ENCODE measurements around the gene SLC1A2. TPM values are rescaled to one million over a fixed set of nuclear protein-coding genes. Genes with fewer than 3 reads are reported as not detected.

SLC1A2 gene
- total RNA-seq, 4 donors from 2014 or later, result 0.84 to 2.1 (median 1.2) TPM

DNA sequence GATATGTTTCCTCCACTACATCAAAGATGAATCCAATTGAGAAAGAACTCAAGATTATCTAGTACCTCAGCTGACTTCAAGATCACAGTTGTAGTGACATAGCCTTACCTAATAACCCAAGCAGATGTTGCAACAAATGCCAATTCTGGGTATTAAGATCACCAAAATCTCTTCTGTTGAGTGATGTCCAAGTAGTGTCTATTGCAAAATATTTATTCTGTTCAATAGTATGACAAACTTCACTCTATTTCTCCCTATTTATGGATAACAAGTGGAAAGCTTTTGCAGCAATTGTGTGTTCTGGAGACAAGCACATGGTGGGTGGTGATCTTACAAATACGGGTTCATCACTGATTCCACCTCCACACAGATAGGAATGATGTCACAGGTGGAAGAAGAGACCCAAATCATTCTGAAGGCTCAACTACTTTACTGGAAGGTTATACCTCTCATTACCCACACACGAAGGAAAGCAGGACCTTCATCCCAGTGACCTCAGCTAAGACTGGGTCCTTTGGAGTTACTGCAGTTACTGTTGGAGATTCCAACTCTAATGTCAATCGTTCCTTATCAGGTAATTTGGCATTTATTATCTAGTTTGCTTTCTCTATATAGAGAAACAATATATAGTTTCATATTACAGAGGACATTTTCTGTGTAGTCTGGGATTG, 208.3 kb downstream of the SLC1A2 start:
- no peak overlapping the region for H3K4me3 ChIP-seq (ENCODE audit: low read depth, poor library complexity, severe bottlenecking)
- no peak for DNase-seq (ENCODE audit: low spot score in 2 of 2)
- 88 to 90% methylated on average over 3 of the region's 3 CpGs for WGBS, 2 donors
- TF ChIP-seq POLR2A (IDR thresholded peaks at IDR 0.05), result no peak
- TF ChIP-seq, protein P1, sequence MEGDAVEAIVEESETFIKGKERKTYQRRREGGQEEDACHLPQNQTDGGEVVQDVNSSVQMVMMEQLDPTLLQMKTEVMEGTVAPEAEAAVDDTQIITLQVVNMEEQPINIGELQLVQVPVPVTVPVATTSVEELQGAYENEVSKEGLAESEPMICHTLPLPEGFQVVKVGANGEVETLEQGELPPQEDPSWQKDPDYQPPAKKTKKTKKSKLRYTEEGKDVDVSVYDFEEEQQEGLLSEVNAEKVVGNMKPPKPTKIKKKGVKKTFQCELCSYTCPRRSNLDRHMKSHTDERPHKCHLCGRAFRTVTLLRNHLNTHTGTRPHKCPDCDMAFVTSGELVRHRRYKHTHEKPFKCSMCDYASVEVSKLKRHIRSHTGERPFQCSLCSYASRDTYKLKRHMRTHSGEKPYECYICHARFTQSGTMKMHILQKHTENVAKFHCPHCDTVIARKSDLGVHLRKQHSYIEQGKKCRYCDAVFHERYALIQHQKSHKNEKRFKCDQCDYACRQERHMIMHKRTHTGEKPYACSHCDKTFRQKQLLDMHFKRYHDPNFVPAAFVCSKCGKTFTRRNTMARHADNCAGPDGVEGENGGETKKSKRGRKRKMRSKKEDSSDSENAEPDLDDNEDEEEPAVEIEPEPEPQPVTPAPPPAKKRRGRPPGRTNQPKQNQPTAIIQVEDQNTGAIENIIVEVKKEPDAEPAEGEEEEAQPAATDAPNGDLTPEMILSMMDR (IDR thresholded peaks at IDR 0.05), result no peak
- intact Hi-C loops (cut with DNase I; ENCODE audit: low total_unique reads), result no loop called here

DNA sequence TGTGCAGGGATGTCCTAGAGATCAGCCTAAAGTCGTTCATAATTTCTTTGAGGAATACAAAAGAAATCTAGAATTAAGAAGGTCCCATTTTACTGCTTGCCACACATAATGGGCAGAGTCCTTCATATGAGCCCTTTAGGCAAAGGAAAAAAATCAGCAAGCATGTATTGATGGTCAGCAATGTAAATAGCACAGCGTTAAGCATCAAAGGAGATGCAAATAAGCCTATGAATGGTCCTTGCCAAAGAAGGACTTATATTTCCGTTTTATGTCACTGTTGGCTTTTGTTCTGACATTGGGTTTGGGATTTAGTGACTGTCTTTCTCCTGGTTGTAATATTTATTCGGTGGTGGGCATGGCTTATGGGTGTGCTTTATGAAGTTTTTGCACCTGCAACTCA, 210.6 kb downstream of the SLC1A2 start:
- intact Hi-C loops (cut with DNase I; ENCODE audit: low total_unique reads), result no loop called here
- no peak for TF ChIP-seq POLR2A (IDR thresholded peaks at IDR 0.05)
- TF ChIP-seq, protein P1 (IDR thresholded peaks at IDR 0.05), result no peak
- WGBS, 2 donors, result 65 to 79% methylated on average over 4 of the region's 4 CpGs
- H3K4me3 ChIP-seq (ENCODE audit: low read depth, poor library complexity, severe bottlenecking), result no peak overlapping the region
- DNase-seq (ENCODE audit: low spot score in 2 of 2), result no peak

DNA sequence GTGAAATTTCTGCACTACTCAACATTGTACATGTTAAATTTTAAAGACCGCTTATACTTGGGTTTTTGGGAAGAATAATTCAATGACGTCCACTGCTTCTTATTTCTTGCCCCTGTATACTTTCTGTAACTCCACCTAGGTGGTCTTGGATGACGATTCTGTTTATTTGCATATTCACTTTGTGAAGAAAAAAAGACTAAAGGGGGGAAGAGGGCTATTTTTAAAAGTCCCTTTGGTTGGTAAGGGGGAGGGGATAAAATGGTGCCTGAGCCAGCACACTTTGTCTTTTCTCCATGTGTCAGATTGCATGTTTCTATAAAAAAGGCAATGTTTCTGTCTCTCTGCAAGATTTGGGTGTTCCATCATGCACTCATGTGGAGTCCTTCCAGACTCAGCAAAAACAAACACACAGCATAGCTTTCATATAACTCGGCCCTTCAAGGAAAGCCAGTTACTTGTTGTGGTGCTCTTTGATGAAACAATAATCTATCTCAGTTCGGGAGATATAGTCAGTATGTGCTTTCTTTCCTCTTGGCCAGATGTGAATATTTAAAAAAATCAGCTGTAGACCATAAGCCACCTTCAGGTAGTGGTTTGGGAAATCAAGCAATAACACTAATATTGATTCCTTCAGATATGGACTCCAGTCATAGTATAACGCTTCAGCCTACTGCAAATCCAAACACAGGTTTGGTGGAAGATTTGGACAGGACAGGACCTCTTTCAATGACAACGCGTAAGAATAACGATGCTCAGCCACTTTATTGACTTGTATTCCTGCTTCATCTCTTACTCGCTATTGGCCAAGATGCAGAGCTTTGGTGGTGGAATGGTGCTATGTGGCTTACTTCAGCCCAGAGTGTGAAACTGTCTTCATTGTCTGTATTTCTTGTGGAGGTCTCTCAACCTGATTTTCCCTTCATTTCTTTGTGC, 211.6 kb downstream of the SLC1A2 start:
- H3K4me3 ChIP-seq (ENCODE audit: low read depth, poor library complexity, severe bottlenecking), result no peak overlapping the region
- intact Hi-C loops (cut with DNase I; ENCODE audit: low total_unique reads), result no loop called here
- no peak for TF ChIP-seq POLR2A (IDR thresholded peaks at IDR 0.05)
- TF ChIP-seq, protein P1 (IDR thresholded peaks at IDR 0.05), result no peak
- no peak for DNase-seq (ENCODE audit: low spot score in 2 of 2)
- WGBS, 2 donors, result 86 to 89% methylated on average over 10 of the region's 10 CpGs

DNA sequence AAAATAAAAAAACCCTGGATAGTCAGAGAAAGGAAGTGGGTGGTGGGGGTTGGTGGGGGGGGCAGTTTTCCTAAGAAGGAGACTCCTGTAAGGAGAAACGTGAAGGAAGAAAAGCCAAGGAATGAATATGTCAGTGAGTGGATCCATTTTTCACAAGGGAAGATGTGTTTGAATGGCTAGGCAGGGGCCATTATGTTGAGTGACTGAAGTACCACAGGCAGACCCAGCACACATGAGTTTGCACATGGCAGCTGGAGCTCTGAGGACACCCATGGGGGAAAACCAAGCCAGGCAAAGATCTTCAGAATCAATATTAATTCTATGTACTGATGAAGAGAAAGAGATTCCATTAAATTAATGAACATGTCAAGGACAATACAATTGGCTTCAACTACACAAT, 212.7 kb downstream of the SLC1A2 start:
- intact Hi-C loops (cut with DNase I; ENCODE audit: low total_unique reads), result no loop called here
- WGBS, 2 donors, result 85 to 97% methylated on average over 1 of the region's 1 CpG
- no peak for DNase-seq (ENCODE audit: low spot score in 2 of 2)
- TF ChIP-seq, protein P1 (IDR thresholded peaks at IDR 0.05), result no peak
- H3K4me3 ChIP-seq (ENCODE audit: low read depth, poor library complexity, severe bottlenecking), result no peak overlapping the region

DNA sequence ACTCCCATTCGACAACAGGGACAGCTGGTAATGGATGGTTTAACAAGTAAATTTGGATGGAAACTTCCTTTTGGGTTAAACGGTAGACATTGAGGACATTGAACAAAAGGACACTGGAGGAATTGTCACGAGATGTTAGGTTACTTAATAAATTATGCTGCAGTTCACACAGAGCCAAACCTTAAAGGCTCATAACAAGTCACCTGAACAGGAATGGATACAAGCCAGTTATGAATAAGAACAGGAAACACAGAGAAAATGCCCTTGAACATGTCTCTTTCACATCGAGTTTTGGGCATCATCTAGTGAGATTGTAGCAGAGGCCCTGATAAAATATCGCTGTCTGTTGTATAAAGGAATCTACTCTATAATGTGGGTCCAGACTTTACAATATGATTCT, 214.7 kb downstream of the SLC1A2 start:
- no peak overlapping the region for H3K4me3 ChIP-seq (ENCODE audit: low read depth, poor library complexity, severe bottlenecking)
- WGBS, 2 donors, result 81 to 87% methylated on average over 5 of the region's 5 CpGs
- intact Hi-C loops (cut with DNase I; ENCODE audit: low total_unique reads), result no loop called here
- no peak for DNase-seq (ENCODE audit: low spot score in 2 of 2)
- TF ChIP-seq, protein P1 (IDR thresholded peaks at IDR 0.05), result no peak
- TF ChIP-seq POLR2A (IDR thresholded peaks at IDR 0.05), result no peak

Other genes with a start within 250 kb of the SLC1A2 start
- gene PAMR1, start 106.1 kb upstream of the SLC1A2 start, total RNA-seq, result 10 to 100 TPM; 12.7 to 20.8 (median 17.8) TPM
- 10 to 100 TPM; 21.2 to 24.1 (median 22.5) TPM for gene FJX1, start 198.9 kb upstream of the SLC1A2 start, total RNA-seq
- gene TRIM44, start 243.2 kb upstream of the SLC1A2 start, total RNA-seq, result 10 to 100 TPM in 3 of 4 donors, 1 to 10 TPM in 1; 9.6 to 29.3 (median 23.8) TPM

All from lower leg skin (tissue), 4 donors.